Heart right ventricle (tissue), 16 donors: Measurements from ENCODE around the gene CCNA2. TPM values are rescaled to one million over a fixed set of nuclear protein-coding genes. Genes with fewer than 3 reads are reported as not detected.

ENCODE experiments used
- ATAC-seq, 8 donors: fragments of 200-7000 bp; cut with Tn5 transposase; one replicate each; pipeline ENCODE4 v1.9.1; 2020; ENCODE audit warnings: mild to moderate bottlenecking in 8 of 8, moderate library complexity in 8 of 8, moderate number of reproducible peaks in 1 of 8
- DNase-seq, 2 donors: peaks; one replicate each; pipeline ENCODE4 v3.0.0-alpha.2; 2020
- H3K27ac ChIP-seq, 10 donors: fragments of 200-600 bp; sonication (generic) in 2 of 10; one replicate each; pipeline versions ENCODE4 v1.5.0 to v1.8.0; 2020 to 2022; ENCODE audit warnings: mild to moderate bottlenecking in 3 of 10
- H3K27me3 ChIP-seq, 7 donors: fragments of 200-600 bp; one replicate each; pipeline ENCODE4 v1.8.0; 2021 to 2022; ENCODE audit warnings: mild to moderate bottlenecking in 2 of 7
- H3K36me3 ChIP-seq, 9 donors: fragments of 200-600 bp; sonication (generic) in 1 of 9; one replicate each; pipeline versions ENCODE4 v1.5.0 to v1.8.0; 2020 to 2022; ENCODE audit warnings: mild to moderate bottlenecking in 2 of 9
- H3K4me1 ChIP-seq, 9 donors: fragments of 200-600 bp; sonication (generic) in 1 of 9; one replicate each; pipeline versions ENCODE4 v1.5.0 to v1.8.0; 2020 to 2022; ENCODE audit warnings: mild to moderate bottlenecking in 4 of 9
- H3K4me3 ChIP-seq, 10 donors: fragments of 200-600 bp; sonication (generic) in 2 of 10; one replicate each; pipeline versions ENCODE4 v1.5.0 to v1.8.0; 2020 to 2022; ENCODE audit warnings: mild to moderate bottlenecking in 7 of 10, moderate library complexity in 2 of 10
- H3K9me3 ChIP-seq, 11 donors: fragments of 200-600 bp in 10 of 11; sonication (generic) in 2 of 11; one replicate each; pipeline versions ENCODE4 v1.5.0 to v1.8.0; 2013 to 2022; ENCODE audit warnings: mild to moderate bottlenecking in 2 of 11, control low read depth in 1 of 11, moderate library complexity in 1 of 11
- CTCF ChIP-seq, 9 donors: fragments of 200-600 bp; sonication (generic) in 2 of 9; IDR thresholded peaks; one replicate each; pipeline versions ENCODE4 v1.5.0 to v1.8.0; 2021 to 2022; ENCODE audit warnings: antibody characterized with exemption in 9 of 9, mild to moderate bottlenecking in 5 of 9, moderate library complexity in 1 of 9
- WGBS, 2 donors: extraction: QIAGEN DNeasy Blood & Tissue Kit; methylation state at CpG; one replicate each; pipeline ENCODE4 v1.1.7; 2013; ENCODE audit warnings: inconsistent platforms in 1 of 2; 5-methylcytosine and 5-hydroxymethylcytosine counted together
- intact Hi-C, 10 donors: fragments of 100-400 bp; cut with DNase I; formaldehyde crosslinking; loops; one replicate each; pipeline versions ENCODE4 v1.11.1 to v1.14.2; 2022
- polyA plus RNA-seq, 2 donors: library from polyadenylated mRNA; stranded (reverse); fragments of 200-250 nt; gene quantifications; one replicate each; pipeline ENCODE4 v1.2.3, GENCODE V29; 2013
- total RNA-seq, 10 donors: library from RNA; stranded (reverse); fragmentation: NEBNext Ultra II Directional in 3 of 10; extraction: Animal tissue kit (Norgen Biotek cat#: 25700) in 3 of 10; gene quantifications; one replicate each; pipeline versions ENCODE4 v1.2.1 to v1.2.4, GENCODE V29; 2021 to 2023
- donor health status: Arrhythmogenic right ventricular cardiomyopathy.
- donor health status: ischemic (EF 13 %, LVEDD 7.1; RV severe dilation, severe dysfunction).
- donor health status: healthy with polysubstance abuse.
- donor health status: DM: no; HTN: yes; CAD: no.
- donor health status: DM: no; HTN: no; CAD: no.
- donor health status: ischemic (EF 25% LVEDD 6.9; RV normal size, moderate dysfunction).
- donor health status: ischemic (EF 25% LVEDD 5.7; RV mildly dilated, moderate dysfunction).
- donor health status: healthy.
- donor health status: DM: yes; HTN: yes; CAD: no.
- donor health status: Ischemic cardiomyopathy.
- donor health status: ischemic (EF 35%, LVEDD 5.7; RV mildly dilated, moderate dysfunction).
- donor health status: nonischemic (EF 11% LVEDD 7.7; RV severe dilation, severe dysfunction).
- donor health status: DM: yes; HTN: yes; CAD: no.
- donor health status: PGD.
- donor health status: ischemic (EF 29% LVEDD 5.4; RV normal size, mild dysfunction).
- donor health status: nonischemic (EF 23%, LVEDD 6.1; RV moderate dilation, normal function).

Gene CCNA2
- total and polyA plus RNA-seq, 12 donors: 0.07 to 5.8 (median 0.46) TPM; not detected in 2

- WGBS, 2 donors: 90 to 91% methylated on average over 1 of the region's 1 CpG
- no peaks in the 10 kb centered on the region for H3K36me3 ChIP-seq
- no peak for DNase-seq
Measured at GRCh38 chr4:121773883-121774282, 49.8 kb downstream of the CCNA2 start.

GRCh38 chr4:121771869-121772268 lies 51.8 kb downstream of the CCNA2 start:
- H3K4me3 ChIP-seq: no peak overlapping the region
- intact Hi-C loops: no loop called here
- ATAC-seq: no peak
- no peak overlapping the region for H3K27ac ChIP-seq
- WGBS, 2 donors: 90% methylated on average over 1 of the region's 1 CpG
- no peaks in the 10 kb centered on the region for H3K36me3 ChIP-seq
- no peak for DNase-seq
- no peaks in the 10 kb centered on the region for H3K4me1 ChIP-seq
- no peaks in the 10 kb centered on the region for H3K9me3 ChIP-seq
- H3K27me3 ChIP-seq: peaks cover 0 to 40% (median 11%) of the 10 kb centered on the region in 7 donors
- no peak for TF ChIP-seq CTCF (IDR thresholded peaks at IDR 0.05)

More at GRCh38 chr4:121773883-121774282, 49.8 kb downstream of the CCNA2 start:
- peaks cover 0 to 3% (median 0%) of the 10 kb centered on the region in 9 donors for H3K4me1 ChIP-seq
- H3K27ac ChIP-seq: no peak overlapping the region
- peaks cover 0 to 24% (median 3%) of the 10 kb centered on the region in 7 donors for H3K27me3 ChIP-seq
- TF ChIP-seq CTCF (IDR thresholded peaks at IDR 0.05): no peak
- intact Hi-C loops: no loop called here
- H3K4me3 ChIP-seq: no peak overlapping the region
- no peaks in the 10 kb centered on the region for H3K9me3 ChIP-seq
- no peak for ATAC-seq

- DNase-seq (no peak), ATAC-seq (no peak)
- Histone ChIP-seq H3K27me3 (peaks cover 7 to 65% (median 26%) of the 10 kb centered on the region in 7 donors), H3K27ac (no peak overlapping the region), H3K4me3 (no peak overlapping the region), H3K9me3 (no peaks in the 10 kb centered on the region), H3K36me3 (no peaks in the 10 kb centered on the region), H3K4me1 (peaks cover 0 to 12% (median 9%) of the 10 kb centered on the region in 9 donors)
- no peak for TF ChIP-seq CTCF (IDR thresholded peaks at IDR 0.05)
- intact Hi-C loops: no loop called here
- WGBS, 2 donors: 95 to 100% methylated on average over 2 of the region's 2 CpGs
Measured at GRCh38 chr4:121769341-121769740, 54.3 kb downstream of the CCNA2 start.

DNA sequence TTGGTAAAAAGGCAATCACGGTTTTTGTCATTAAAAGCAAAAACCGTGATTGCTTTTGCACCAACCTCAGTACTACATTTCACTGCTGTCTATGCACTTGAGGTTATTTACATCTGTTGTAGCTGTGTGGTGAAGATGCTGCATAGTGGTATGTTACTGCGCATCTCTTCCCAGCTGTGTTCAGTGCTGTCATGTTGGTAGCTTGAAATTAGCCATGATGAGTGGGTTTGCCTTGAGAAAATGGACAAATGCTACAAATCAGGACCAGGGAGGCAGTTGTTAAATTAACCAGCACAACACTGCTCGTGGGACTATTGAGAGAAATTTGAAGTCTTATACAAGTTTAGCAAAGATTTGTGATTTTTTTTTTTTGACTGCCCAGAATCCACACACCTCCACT lies 56.5 kb downstream of the CCNA2 start:
- intact Hi-C loops: no loop called here
- no peaks in the 10 kb centered on the region for H3K36me3 ChIP-seq
- WGBS, 2 donors: 92 to 93% methylated on average over 4 of the region's 4 CpGs
- peaks cover 7 to 86% (median 46%) of the 10 kb centered on the region in 7 donors for H3K27me3 ChIP-seq
- ATAC-seq: no peak
- DNase-seq: no peak
- no peak overlapping the region for H3K4me3 ChIP-seq
- H3K4me1 ChIP-seq: peaks cover 0 to 14% (median 10%) of the 10 kb centered on the region in 9 donors
- no peak overlapping the region for H3K27ac ChIP-seq
- TF ChIP-seq CTCF (IDR thresholded peaks at IDR 0.05): no peak
- no peaks in the 10 kb centered on the region for H3K9me3 ChIP-seq

Other genes with a start within 250 kb of the CCNA2 start
- gene ANXA5, start 126.9 kb downstream of the CCNA2 start, total RNA-seq: 100 to 1,000 TPM in 9 of 10 donors, 10 to 100 TPM in 1; 90.8 to 204 (median 115) TPM
- 100 to 1,000 TPM; 107 to 285 TPM for gene ANXA5, start 126.9 kb downstream of the CCNA2 start, polyA plus RNA-seq
- under 1 TPM in 2 of 10 donors, not detected in 8; 0.09 to 0.15 TPM for gene SMIM43, start 58.7 kb downstream of the CCNA2 start, total RNA-seq
- 1 to 10 TPM in 1 of 2 donors, not detected in 1; 1.3 TPM for gene SMIM43, start 58.7 kb downstream of the CCNA2 start, polyA plus RNA-seq
- 10 to 100 TPM; 10.7 to 15.4 (median 13.1) TPM for gene EXOSC9, start 22.6 kb downstream of the CCNA2 start, total RNA-seq
- gene EXOSC9, start 22.6 kb downstream of the CCNA2 start, polyA plus RNA-seq: 10 to 100 TPM; 26.6 to 29.2 TPM
- gene BBS7, start 46.6 kb upstream of the CCNA2 start, total RNA-seq: 1 to 10 TPM; 3.2 to 7.7 (median 5.3) TPM
- 1 to 10 TPM; 2.6 to 8.5 TPM for gene BBS7, start 46.6 kb upstream of the CCNA2 start, polyA plus RNA-seq
- under 1 TPM in 6 of 10 donors, not detected in 4; 0.13 to 0.28 (median 0.17) TPM for gene TRPC3, start 128.2 kb upstream of the CCNA2 start, total RNA-seq
- under 1 TPM in 1 of 2 donors, not detected in 1; 0.17 TPM for gene TRPC3, start 128.2 kb upstream of the CCNA2 start, polyA plus RNA-seq